HG03095 (cell line): ENCODE data around the gene PIEZO2.

Experiments
- ATAC-seq: cut with Tn5 transposase; IDR thresholded peaks from one replicate; pipeline ENCODE4 v1.9.1; 2021; ENCODE audit warnings: moderate library complexity; ENCODE audit not compliant: unreplicated experiment

Gene PIEZO2

GRCh38 chr18:10702206-10702605 is 447.2 kb downstream of the PIEZO2 start:
- no peak for ATAC-seq

- no peak for ATAC-seq
These were observed 459.0 kb downstream of the PIEZO2 start for GRCh38 chr18:10690366-10690765.

DNA sequence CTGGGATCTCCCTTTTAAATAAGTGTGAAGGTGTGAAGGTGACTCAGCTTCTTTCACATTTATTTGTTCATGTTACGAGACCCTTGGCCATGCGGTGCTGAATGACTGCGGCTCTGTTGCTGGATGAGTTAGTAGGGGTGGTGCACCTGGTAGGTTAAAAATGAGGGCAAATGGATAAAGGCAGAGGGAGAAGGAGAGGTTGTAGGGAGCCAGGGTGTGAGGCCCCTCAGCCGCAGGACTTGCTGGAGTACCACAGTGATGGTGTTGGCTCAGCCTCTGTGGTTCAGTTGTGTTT is 459.4 kb downstream of the PIEZO2 start:
- no peak for ATAC-seq

DNA sequence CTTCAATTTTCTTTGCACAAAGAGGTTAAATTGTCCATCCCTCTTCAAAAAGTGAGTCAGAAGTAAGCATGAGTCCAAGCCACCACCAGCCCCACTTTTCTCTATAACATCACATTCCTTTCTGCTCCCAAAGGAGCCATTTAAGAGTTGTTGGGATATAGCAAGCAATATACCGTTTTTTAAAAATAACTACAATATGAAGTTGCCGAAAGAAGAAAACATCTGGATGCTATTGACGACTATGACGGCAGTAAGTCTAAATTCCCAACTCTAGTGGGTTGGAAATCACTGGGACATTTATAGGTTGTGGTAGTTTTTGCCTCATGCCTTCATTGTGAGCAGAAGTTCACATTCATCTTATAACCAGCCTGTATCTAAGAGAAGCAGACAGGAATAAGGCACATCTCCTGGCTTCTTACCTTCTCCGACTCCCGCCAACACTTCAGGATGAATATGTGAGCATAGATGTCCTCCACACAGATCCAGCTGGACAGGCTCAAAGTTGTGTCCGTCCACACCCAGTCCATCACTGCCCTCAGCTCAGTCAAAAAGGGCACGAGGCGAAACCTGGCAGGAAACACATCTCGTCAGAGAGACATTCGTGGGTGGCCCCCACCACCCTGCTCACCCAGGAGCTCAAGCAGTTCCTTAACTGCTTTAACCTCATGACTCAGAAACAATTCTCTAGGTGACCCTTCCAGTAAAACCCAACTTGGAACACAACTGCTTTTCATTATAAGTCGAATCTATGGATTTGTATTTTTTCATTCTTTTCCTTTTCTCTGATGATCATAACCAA is 459.9 kb downstream of the PIEZO2 start:
- ATAC-seq = no peak

- no peak for ATAC-seq
These were observed 460.6 kb downstream of the PIEZO2 start for GRCh38 chr18:10688766-10689165.

- no peak for ATAC-seq
These were observed 462.0 kb downstream of the PIEZO2 start for GRCh38 chr18:10687161-10687925.

DNA sequence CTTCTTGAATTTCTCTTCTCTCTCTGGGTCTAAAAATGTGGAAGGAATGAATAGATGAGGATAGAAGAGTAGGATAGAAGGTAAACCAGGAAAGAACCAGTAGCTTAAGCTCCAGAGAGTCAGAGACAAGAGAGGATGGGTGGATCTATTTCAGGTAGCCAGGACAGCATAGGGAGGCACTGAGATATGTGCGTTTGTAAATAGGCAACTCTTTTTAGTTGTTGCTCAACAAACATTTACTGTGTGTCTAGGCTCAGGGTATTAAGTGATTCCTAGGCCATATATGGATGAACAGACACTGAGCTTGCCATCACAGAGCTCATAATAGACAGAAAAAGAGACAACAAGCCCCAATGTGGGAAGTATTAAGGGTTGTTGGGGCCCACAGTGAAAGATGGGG is 463.1 kb downstream of the PIEZO2 start:
- no peak for ATAC-seq

DNA sequence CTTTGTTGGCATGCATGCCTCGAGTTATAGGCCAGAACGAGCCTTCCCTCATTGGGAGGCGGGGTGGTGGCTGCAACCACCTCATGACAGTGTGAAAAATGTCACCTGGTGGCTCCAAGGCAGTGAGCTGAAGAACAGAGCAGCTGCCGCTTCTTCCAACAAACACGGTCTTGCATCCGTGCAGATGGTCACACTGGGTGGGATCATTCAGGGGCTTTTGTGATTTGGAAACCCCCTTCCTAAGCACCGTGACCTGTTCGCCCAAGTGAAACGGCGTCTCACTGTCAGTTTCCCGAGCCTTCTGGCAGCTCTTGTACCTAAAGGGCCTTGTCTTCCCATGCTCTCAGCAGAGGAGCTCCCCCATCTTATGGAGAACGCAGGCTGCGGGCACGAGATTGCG is 463.9 kb downstream of the PIEZO2 start:
- no peak for ATAC-seq

GRCh38 chr18:10682368-10682714 is 467.0 kb downstream of the PIEZO2 start:
- ATAC-seq = no peak

DNA sequence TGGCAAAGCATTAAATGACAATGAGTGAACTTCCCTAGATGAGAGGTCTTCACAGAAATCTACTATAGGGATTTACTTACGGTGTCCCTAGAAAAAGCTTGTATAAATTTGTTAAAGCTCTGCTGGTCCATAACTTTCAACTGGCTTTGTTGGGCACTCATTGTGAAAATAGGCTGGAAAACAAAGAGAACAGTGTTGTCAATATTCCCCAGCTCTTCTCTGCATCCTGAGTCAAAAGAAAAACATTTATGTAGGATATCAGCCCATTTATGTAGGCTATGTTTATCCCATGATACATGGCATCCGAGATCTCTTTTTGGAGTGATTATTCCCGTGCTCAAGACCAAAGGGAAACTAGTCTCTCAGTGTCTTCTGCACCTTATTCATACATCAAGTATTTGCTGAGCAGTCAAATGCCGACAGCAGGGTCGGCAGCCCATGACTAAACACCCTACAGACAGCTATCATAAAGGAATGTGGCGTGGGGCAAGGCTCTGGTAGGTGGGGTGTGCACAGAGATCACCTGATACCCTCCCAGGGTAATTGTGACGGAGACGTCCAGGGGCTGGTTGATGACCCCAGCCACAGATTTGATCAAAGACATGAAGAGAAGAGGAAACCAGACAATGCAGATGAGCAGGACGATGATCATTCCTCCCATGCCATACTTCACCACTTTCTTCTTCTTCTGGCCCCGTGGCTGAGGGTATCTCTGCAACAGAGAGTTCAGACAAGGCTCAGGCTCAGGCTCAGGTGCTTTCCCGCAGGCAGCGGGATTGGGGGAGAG is 467.6 kb downstream of the PIEZO2 start:
- no peak for ATAC-seq

GRCh38 chr18:10680271-10680596 is 469.1 kb downstream of the PIEZO2 start:
- ATAC-seq = no peak

DNA sequence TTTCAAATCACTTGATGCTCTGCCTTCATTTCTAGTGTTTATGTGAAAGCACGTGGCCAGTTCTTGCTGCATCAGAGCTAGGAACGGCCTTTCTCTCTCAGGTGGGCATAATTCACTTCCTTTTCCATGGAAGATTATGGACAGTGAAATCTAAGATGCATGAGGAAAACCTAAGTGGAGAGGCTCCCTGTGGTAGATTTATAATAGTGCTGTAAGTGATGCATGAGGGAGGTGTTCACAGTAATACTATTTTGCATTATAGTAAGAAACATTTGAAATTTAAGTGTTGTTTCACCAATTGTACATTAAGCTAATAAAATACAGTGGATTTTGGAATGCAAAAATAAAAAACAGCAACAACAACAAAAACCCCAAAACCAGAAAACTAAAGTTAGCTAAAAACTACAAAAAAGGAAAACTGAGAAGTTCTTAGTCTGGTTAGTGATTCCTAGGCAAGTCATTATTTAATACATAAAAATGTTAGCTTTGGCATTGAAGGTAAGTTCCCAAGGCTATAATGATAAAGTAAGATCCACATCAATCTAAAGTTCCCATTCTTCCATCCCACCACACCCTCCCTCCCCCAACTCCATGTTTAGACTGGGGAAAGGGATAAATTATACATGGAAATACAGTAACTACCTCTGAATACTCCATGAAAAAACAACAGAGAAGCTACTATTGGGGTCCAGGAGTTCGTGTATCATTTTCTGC is 469.7 kb downstream of the PIEZO2 start:
- no peak for ATAC-seq

DNA sequence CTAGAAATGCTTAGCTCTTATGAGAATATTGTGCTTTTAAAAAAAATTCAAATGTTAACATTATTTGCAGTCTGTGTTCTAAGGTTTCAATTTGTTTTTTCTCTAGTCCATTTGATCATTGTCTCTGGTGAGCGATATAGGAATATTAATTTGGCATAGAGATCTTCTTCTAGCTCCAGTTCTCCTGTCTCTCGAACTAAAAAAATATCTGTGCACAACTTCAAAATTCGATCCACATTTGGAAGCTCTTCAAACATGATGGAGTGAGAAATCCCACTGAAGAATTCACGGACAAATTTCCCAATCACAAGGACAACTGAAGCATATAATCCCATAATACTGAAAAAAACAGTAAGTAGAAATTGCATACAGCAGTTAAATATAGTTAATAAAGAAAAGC is 477.9 kb downstream of the PIEZO2 start:
- ATAC-seq = no peak

- ATAC-seq = no peak
These were observed 478.5 kb downstream of the PIEZO2 start for GRCh38 chr18:10670856-10671255.

- ATAC-seq = no peak
These were observed 479.8 kb downstream of the PIEZO2 start for GRCh38 chr18:10669441-10670100.

DNA sequence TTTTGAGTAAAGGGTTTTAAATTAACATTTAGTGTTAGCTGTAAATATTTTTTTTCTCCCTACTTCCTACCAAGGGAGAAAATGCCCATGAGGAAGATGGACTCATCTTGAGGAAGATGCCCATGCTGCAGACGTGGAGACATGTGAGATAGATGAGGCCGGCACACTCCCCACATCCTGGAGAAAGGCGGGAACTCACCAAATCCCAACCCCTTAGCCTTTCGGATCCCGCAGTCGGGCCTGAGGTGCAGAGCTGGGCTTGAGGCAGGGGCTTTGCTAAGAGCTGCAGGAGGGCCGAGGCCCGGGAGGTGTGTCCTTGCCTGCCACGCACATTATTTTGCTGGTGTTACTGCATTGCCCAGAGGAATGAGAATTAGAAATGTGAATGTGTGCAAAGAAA is 485.6 kb downstream of the PIEZO2 start:
- no peak for ATAC-seq

DNA sequence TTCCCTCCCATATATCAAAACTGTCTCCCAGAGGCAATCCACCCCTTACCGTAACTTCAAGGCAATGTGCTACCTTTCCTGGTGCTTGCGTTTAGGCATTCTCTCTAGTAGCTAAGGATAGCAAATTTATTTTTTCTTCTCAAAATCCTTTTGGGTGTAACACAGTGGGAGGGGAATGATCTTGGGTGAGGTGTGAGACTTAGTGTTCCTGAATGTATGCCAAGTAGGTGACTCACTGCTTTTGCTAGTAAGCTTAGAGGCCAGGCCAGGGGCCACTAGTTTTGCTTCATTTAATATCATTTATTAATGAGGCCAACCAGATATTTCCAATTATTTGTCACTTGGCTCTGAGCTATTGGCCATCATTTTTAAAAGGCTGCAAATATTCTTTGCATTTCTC is 488.1 kb downstream of the PIEZO2 start:
- no peak for ATAC-seq

DNA sequence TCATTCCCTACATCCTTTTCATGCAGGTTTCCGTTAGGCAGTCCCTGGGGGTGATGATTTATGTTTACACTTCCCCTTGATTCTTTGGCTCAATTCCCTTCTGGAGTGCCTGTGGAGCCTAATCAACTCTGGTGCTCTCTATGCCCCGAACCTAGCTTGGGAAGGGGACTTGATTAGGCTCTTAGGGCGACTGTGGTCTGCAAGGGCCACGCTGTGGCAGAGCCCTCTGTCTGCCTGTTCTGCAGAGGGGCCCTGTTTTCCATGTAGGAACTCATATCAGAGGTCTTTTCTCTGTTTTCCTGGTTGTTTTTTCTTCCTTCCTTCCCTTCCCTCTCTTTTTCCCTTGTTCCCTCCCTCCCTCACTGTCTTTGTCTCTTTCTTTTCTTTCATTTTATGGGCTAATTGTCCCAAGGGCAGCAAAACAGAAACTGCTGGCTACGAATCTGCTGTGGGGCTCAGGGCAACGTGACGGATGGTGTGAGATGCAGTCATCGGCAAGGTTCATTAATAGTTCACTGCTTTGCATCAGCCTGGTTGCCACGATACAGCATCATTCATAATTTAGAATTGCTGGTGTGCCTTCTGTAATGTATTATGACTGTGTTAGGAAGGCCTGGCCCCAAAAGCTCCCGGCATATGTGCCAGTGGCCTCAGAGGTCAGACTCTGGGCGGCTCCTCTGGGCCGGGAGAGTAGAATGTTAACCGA is 489.0 kb downstream of the PIEZO2 start:
- ATAC-seq = no peak

GRCh38 chr18:10659594-10659993 is 489.8 kb downstream of the PIEZO2 start:
- ATAC-seq = no peak

DNA sequence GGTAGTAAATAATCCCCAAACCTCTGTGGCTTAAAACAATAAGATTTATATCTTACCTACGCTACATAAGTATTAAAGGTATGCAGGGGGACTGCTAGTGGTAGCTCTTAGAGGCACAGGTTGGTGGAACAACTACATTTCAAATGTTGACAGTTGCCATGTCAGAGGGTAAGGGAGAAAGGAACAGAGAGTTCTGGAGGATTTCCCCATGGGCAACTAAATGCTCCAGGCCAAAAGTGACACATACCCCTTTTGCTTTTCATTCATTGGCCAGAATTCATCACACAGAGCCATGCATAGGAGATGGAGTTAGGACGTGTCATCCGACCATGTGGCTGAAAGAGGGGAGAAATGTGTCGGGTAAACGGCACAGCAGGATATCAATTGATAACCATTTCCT is 490.4 kb downstream of the PIEZO2 start:
- ATAC-seq = no peak
